ENCODE results near the gene GRHL1.
"Not testable (repeated sequence)": the region's sequence is repeated elsewhere in the genome, so short reads cannot be mapped to it uniquely, and the experiment has no call there.

Gene GRHL1, protein sequence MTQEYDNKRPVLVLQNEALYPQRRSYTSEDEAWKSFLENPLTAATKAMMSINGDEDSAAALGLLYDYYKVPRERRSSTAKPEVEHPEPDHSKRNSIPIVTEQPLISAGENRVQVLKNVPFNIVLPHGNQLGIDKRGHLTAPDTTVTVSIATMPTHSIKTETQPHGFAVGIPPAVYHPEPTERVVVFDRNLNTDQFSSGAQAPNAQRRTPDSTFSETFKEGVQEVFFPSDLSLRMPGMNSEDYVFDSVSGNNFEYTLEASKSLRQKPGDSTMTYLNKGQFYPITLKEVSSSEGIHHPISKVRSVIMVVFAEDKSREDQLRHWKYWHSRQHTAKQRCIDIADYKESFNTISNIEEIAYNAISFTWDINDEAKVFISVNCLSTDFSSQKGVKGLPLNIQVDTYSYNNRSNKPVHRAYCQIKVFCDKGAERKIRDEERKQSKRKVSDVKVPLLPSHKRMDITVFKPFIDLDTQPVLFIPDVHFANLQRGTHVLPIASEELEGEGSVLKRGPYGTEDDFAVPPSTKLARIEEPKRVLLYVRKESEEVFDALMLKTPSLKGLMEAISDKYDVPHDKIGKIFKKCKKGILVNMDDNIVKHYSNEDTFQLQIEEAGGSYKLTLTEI

DNA sequence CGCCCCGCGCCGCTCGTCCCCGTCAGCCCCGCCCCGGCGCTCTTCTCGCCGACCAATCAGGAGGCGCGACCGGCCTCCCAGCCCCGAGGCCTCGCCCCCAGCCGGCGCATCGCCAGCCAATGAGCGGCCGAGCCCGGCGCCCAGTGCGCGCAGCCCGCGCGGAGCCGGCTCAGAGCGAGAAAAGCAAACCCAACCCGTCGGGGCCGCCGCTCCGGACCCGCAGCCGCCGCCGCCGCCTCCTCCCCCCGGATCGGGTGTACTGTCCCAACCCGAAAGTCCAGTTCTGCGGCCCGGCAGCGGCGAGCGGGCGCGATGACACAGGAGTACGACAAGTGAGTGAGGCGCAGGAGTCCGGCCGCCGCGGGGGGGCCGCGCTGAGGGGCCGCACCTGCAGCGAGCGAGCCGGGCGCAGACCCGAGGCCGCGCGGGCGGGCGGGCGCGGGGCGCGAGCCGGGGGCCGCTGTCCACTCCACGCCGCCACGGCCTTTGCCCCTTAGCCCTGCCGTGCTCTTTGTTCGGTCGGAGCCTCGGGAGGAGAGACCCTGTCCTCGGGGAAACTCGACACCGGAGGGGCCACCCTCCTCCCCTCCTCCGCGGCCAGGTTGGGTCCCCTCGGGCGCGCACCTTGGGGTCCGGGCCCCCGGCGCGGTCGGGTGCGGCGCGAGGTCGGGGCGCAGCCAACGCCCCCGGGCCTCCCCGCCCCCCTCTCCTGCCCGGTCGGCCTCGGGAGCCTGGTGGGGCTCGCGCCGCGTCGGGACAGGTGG, at the start of gene GRHL1:
Gene GRHL1, plus strand, starts transcription at position 172 of the 764 bp plus-strand sequence. Its CDS starts 141 bp downstream, at position 313.
- peak; percentile 80 for DNase-seq

DNA sequence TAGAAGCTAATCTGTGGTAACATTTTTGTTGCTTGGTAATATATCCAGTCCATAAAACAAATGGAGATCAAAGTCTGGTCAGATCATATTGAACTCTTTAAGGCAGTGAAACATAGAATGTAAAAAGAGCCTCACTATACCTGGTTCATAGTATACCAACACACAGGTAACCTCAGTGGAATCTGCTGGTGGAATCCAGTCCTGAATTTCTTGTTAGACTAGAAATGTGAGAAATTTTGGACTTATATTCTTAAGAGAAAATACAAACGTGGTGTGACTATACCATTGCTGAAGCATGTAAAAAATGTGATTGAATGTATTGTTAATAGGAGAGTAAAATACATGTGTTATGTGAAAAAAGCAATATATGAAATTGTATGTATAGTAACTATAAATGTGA, 46.1 kb upstream of the GRHL1 start:
- no peak for DNase-seq

DNA sequence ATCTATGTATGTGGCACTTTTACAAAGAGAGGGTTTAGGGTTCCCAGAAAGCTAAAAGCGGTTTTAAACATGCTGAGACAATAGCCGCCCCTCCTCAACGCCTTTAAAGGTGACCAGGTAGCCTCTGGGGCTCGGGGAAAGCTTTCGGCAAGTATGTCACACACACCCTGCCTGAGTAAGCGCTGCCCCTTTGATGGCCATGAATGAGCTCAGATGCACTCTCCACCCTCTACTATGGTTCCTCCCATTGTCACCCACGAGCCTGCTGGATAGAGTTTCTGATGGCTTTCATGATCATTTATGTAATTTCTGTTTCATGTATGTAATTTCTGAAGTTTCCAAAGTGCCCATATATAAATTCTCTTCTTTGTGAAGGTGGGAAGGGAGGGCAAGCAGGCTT, 44.1 kb upstream of the GRHL1 start:
- no peak for DNase-seq

DNA sequence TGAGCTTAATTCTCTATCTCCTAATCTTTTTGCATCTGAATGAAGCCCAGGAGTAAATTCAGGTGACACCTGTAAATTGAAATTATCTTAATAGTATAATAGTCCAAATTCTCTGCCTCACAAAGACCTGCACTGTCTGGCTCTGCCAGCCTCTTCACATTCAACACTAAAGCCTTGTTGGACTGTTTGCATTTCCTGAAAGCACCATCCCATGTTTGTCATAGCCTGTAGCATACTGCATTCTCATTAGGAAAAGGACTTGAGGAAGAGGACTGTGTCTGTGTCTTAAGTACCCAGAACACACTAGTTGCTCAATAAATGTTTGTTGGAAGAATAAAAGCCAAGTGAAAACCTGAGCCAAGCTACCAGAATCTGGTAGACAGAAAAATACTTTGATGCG, 42.9 kb upstream of the GRHL1 start:
- no peak for DNase-seq

DNA sequence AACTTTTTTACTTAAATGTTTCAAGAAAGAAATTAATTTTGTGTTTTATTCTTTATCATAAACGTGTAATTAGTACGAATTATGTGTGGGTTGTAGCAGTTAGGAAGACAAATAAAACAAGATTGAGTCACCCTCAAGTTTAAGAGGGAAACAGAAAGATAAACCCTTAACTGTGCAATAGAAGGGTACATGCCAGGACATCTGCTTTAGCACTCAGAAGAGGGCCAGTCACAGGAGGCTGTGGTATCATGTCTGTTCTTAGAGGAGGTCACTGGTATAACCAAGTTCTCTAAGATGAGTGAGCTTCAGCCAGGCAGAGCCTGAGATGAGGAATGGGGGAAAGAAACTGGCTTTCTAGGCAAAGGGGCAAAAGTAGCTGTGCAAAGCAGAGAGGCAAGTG, 42.4 kb upstream of the GRHL1 start:
- no peak for DNase-seq

DNA sequence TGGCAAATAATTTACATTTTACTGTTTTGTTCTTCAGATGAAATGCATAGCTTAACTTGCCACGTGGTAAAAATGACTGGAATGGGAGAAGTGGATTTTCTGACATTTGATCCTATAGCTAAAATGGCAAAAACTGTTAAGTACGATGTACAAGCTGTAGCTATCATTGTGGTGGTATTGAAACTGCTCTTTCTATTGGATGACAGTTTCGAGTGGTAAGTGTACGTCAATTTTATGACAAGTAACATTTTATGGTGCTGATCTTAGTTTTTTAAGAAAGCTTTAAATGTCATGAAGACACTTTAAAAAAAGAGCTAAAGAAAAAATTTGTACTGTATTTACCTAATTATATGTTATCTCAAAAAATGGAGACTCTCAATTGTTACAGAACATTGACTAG, 40.8 kb upstream of the GRHL1 start:
- DNase-seq, result no peak

DNA sequence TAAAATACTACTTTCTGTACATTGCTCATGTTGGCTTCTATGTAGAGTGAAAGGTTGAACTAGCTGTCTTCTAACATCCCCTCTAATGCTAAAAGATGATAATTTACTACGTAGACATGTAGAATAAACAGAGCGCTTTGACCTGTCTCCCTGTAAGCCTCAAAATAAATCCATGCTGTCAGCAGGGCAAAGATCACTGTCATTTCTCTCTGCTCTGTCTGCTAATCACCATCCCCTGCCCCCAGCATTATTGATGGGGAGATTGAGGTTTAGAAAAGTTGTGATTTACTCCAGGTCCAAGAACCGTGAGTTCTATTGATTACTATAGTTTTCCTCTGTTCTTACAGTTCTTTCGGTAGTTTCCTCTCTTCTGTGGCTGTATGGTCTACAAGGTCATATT, 39.0 kb upstream of the GRHL1 start:
- no peak for DNase-seq

DNA sequence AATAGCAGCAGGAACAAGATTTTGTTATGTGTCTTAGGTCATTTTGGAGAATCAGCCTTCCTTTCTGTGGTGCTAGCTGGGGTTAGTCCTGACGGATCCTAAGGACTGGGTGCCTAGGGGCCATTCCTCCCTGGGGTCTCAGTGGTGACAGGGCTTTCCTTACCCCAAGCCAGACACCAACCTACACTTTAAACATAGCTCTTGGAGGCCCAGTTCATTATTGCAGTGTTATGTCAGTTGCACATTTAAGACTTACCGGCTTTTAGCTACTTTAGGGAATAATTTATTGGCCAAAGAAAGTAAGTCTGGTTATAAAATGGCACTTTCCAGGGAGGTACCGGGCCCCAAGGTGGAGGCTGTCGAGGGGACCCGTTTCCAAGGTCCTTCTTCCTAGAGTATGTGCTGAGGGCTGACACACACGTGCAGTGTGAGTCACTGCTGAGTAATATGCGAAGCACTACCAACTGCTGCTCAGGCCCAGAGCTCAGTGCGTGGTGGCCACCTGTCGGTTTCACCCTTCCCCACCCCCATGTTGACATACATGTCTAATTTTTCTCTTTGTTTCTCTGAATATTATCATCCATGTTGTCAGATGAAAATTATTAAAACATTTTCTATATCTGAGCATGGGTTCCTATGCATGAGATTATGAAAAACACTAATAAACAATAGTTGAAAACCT, 37.0 kb upstream of the GRHL1 start:
- no peak for DNase-seq

DNA sequence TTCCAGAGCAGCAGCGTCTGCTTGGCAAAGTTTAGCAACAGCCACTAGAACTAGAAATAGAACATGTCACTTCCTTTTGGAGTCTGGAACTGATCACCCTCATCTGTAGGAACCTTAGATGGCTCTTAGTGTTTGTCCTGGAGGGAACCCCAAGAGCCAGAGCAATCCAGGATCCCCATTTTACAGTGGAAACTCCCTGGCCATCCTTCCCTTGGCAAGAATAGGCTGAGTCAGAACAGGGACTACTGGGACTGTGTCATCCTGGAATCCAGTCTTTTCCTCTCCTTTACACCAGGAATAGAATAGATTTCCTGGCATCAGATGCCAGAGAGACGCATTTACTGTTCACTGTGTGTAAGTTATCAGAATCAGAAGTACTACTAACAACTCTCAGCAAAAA, 33.2 kb upstream of the GRHL1 start:
- no peak for DNase-seq

DNA sequence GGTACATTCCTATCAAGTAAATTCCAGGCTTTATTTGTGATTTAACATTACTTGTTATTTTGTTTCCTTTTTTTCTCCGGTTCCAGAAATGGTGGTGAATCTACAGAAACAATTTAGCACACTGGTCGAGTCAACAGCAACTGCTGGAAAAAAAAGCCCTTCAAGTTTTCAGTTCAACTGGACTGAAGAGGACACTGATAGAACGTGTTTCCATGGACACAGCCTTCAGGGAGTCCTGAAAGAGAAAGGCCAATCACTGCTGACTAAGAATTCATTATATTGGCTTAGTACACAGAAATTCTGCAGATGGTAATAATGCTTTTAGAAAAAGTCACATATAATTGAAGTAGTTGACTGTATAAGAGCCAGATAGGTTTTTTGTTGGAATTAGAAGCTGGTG, 32.0 kb upstream of the GRHL1 start:
- DNase-seq, result no peak

DNA sequence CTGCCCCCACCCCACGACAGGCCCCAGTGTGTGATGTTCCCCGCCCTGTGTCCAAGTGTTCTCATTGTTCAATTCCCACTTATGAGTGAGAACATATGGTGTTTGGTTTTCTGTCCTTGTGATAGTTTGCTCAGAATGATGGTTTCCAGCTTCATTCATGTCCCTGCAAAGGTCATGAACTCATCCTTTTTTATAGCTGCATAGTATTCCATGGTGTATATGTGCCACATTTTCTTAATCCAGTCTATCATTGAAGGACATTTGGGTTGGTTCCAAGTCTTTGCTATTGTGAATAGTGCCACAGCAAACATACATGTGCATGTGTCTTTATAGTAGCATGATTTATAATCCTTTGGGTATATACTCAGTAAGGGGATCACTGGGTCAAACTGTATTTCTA, 24.5 kb upstream of the GRHL1 start:
- DNase-seq, result not testable (repeated sequence)

DNA sequence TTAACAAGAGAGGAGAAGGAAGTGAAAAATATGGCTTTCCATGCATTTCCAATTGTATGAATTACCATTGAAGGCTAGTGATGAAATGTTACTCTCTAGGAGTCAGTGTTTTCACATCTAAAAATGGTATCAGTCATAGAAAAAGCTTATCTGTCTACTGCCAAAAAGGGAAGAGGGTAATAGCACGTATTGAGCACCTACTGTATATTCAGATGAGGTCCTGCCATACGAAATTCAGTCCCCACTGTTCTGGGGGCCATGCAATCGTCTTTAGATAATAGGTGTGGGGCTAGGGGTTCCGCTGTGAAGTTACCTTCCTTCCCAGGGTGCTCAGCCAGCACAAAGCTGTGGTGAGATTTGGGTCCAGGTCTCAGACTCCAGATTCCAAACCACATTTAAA, 14.2 kb upstream of the GRHL1 start:
- DNase-seq, result no peak

DNA sequence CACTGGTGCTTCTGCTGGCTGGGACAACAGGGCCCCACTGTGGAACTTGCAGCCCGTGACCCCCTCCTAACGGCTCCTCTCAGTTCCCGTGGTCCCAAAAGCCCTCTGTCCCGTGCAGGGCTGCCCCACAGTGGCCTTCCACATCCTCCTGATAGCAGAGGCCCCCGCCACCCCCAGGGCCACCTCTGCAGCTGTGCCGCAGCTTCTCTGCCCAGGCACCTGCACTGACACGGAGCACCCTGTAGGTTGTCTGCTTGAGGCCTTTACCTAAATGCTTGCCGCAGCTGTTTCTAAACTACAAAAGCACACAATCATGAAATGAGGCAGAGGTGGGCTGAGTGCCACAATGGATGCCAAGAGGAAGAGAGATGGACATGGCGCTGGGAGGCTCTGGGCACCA, 13.5 kb upstream of the GRHL1 start:
- no peak for DNase-seq

DNA sequence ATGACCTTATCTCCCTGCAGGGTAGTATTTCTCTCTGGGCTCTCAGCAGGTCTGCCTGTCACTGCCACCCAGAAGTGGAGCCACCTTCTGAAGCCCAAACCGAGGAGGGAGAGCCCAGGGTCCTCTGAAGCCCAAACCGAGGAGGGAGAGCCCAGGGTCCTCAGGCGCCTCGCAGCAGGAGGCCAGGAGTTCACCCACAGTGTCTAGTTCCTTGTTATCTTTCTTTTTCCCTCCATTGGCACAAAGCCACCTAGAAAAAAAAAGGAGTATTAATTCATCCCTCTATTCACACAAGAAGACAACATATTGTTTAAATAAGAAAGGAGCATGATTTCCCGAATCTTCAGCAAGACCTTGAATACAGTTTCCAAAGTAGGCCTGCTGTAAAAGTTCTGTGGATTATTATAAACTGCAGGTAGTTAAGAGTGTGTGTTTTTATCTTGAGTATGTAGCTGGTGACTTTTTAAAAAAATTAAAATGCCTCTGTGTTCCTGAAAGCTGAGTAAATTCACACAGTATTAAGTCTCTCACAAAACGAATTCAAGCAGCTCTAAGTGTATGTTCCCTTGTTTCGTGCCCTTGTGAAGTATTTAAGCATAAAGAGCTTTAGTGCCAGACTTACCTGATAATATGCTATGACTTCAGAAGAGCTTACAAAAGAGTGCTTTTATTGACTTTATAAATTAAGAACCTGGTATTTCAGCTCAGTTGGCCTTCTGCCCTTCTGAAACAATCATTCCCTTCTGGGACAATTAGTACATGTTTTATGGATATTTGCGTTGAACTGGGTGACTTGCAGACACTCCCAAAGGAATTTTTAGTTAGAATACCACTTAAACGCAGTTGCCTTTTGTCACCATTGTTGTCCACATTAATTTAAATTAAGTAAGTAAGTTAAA, 11.7 kb upstream of the GRHL1 start:
- no peak for DNase-seq

DNA sequence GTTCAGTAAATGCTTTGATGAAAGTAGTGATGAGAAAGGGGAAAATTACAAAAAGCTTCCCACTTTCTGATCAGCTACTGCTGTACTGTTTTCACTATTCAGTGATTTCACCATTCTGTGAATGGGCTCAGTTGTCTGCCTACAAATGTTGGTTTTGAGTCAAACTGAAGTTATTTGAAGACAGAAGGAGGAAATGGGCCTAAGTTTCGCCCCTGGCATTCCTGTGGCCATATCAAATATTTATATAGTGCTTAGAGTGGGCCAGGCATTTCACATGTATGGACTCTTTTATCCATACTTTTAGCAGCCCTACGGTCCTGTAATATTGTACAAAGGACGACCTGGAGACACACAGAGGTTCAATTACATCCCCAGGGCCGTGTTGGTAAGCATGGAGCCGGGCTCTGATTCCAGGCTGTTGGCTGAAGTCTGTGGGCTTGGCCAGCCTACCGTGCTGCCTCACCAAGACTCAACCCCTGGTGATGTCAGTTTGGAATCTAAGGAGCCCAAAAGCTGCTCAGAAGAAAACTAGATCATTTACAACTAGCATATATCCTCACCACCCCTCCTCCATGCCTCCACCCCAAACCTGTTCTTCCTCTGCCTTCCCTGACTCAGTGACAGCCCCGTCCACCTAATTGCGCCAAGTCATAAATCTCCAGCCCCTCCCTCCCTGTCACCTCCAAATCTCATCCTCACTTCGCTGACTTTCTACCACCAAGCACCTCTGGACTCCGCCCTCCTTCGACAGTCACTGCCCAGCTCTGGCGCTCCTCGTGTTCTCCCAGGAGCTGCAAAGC, 10.1 kb upstream of the GRHL1 start:
- DNase-seq, result no peak

DNA sequence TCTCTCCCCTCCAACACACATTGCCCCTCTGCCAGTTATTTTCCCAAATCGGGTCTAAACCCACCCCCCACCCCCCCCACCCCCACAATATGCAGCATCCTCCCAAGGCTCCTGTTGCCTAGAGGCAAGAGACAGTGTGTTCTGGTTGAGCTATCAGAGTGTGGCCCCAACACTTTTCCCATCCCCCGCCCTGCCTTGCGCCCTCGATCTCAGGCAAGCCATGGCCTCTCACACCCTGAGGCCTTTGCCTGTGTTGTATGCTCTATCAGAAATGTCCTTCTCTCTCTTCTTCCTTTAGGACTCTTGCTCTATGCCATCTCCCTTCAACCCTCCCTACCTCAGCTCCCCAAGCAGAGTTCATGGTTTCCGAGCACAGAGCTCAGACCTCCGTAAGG, 9.5 kb upstream of the GRHL1 start:
- no peak for DNase-seq

DNA sequence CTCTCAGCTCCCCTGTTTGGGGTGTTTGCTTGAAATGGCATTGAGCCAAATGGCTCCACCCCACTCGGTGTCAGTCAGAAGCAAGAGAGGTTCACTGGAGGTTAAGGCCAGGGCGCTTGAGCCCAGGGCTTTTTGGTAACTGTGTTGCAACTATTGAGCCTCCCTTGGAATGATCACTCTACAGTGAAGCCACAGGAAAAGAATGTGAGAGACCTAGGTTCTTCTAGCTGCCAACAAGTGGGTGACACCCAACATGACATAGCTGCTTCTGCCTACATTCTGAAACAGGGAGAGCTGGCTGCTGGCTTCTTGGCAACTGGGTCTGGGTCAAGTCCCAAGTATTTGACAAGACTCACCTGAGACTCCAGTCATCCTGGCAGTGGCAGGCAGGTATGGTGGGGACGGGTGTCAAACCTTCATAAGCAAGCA, 7.1 kb upstream of the GRHL1 start:
- no peak for DNase-seq

DNA sequence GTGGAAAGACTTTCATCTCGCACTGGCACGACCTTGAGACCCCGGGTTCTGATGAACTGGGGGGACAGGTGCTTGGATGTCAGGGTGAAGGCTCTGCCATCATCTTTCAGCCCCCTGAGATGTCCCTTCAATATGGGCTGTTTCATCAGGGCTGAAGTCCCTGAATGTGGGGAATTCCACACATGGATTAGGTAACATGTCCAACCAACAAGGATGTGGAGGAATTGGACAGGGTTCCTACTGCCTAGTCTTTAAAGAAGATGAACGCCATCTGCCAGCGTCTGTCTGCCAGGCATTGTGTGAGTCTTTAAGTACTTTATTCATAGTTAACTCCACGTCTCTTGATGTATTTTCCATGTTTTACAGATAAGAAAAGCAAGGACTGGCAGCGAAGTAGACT, 5.9 kb upstream of the GRHL1 start:
- DNase-seq, result no peak

DNA sequence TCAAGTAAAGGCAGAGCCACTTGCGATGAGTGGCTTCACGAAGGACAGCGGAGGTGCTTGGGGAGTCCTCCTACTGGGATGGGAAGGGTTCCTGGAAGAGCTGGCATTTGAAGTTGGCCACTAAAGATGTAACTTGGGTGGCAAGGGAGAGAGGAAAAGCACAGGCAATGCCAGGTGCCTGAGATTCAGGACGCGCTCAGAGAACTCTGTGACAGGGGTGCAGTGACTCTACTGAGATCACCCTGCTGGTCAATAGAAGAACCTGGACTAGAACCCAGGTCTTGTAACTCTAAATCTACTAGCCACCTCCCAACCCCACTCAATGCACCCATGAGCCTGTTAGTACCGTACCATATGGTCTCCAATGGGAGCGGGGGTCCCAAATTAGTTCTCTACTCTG, 5.4 kb upstream of the GRHL1 start:
- DNase-seq, result no peak

DNA sequence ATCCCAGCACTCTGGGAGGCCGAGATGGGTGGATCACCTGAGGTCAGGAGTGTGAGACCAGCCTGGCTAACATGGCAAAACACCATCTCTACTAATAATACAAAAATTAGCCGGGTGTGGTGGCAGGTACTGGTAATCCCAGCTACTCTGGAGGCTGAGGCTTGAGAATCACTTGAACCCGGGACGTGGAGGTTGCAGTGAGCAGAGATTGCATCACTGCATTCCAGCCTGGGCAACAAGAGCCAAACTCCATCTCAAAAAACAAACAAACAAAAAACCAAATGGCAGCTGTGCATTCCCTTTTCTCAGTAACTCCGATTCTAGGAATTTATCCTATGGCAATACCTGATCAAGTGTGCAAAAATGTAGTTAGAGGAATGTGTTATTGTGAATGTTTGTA, 4.7 kb upstream of the GRHL1 start:
- no peak for DNase-seq

DNA sequence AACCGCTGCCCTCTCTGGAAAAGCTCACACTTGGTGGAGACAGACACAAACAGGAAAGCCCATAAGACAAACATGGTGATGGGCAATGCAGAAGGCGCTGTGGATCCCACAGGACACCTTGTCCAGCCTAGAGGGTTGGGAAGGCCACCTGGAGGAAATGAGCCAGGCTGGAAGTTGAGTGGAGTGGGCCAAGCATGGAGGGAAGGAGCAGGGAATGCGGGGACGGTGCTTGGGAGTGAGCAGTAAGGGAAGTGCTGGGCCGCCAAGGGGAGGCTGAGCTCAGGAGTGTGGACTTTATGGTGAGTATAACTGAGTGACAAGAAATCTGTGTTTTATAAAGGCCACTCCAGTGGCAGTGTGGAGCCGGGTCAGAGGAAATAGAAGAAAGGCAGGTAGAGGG, 2.8 kb upstream of the GRHL1 start:
- DNase-seq, result no peak

Data from NCI-H748 treated with DMSO at 0.1 percent for 48 hours (cell line).